Renal pelvis (tissue), 4 donors: ENCODE data around the gene AUTS2. TPM values are rescaled to one million over a fixed set of nuclear protein-coding genes. Genes with fewer than 3 reads are reported as not detected.

Experiments
- DNase-seq: peaks from one replicate; pipeline ENCODE4 v3.0.0-alpha.2; 2013
- polyA plus RNA-seq, 3 donors: library from polyadenylated mRNA; unstranded; fragments of 120-200 nt; gene quantifications; one replicate each; pipeline ENCODE4 v1.2.1, GENCODE V29; 2013; ENCODE audit not compliant: insufficient read length in 3 of 3

Gene AUTS2
- polyA plus RNA-seq, 3 donors, result 85.8 to 114 (median 86.6) TPM

- DNase-seq, result no peak
Measured at GRCh38 chr7:69714886-69715576, 116.8 kb downstream of the AUTS2 start.

GRCh38 chr7:69717221-69717620 is 118.9 kb downstream of the AUTS2 start:
- DNase-seq, result no peak

DNA sequence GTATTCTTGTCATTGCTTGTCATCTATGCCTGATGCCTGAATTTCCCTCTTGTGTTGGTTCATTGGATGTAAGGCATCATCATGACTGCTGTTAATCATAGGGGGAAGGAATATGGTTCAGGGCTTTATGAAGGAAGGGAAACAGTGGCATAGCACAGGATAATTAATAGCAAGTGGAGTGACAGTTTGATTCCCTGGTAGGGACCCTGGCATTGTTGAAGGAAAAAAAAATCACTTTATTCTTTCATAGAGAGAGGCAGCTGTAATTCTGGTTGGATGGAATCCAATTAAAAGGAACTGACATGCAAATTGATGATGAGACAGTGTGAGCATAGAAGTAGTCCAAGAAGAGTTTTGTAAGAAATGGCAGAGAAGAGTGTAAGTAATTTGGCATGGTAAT is 121.4 kb downstream of the AUTS2 start:
- DNase-seq, result no peak

DNA sequence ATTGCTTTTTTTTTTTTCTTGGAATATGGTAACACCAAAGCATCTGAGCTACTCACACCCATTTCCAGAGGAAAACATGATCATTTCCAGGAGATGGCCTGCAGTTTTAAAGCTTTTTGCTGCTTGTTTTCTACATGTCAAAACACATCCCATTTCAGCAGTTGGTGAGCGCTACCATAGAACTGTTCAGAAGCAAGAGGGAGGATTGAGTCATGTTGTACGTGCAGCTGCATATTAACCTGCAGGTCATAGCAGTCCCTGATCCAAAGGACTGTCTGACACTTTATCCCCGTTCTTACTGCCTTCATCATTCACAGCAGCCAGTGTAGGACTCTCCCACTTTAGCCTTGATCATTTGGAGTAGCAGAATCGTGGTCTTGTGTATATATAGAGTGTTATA is 124.6 kb downstream of the AUTS2 start:
- no peak for DNase-seq

DNA sequence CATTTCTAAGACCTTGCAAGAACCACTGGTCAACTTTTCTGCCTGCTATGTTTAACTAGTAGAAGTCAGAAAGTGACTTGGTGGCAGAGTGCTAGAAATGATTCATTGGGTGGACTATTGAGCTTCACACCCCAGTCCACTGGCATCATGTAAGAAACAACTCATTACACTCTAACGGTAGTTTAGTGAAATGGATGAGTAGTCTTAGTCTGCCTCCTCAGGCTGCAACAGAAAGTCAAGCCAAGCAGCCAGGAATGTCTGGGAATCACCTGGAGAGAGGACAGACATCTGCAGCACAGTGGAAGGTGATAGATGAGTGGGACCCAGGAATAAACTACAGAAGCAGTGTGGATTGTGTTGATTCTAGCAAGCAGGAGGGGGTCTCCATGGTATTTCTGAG is 125.4 kb downstream of the AUTS2 start:
- peak; percentile 38 for DNase-seq

- no peak for DNase-seq
Measured at GRCh38 chr7:69728304-69728703, 130.0 kb downstream of the AUTS2 start.

DNA sequence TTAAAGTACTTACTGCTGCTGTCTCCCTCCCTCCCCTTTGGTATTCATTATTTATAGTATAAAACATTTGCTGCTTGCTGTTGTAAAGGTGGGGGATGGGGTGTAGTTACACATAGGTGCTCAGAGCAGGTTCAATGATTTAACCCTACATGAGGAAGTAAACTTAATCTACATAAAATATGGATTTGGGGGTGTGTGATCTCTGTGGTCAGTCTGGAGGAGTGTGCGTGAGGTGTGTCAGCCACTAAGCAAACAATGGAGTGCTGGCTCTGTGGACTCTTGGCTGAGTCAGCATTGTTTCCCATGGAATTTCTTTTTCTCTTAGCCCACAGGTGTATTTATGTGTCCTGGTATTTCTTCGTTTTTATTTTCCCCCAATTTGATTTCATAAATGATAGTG is 133.9 kb downstream of the AUTS2 start:
- no peak for DNase-seq

DNA sequence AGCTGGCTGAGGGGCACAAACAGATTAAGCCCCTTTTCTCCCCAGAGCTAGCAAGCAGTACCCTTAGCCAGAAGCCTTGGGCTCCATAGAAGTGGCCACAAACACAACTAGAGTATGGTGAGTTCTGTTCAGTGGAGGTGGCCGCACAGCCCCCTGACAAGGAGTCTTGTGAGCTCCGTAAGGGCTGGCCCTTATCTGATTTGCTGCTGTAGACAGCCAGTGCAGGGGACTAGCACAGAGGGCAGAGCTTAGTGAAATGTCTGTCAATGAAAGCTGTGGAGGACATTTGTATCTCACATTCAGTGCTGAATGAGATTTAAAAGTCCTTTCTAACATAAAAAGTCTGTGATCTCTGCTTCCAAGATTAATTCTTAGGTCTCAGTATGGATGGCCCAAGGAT is 137.3 kb downstream of the AUTS2 start:
- no peak for DNase-seq

DNA sequence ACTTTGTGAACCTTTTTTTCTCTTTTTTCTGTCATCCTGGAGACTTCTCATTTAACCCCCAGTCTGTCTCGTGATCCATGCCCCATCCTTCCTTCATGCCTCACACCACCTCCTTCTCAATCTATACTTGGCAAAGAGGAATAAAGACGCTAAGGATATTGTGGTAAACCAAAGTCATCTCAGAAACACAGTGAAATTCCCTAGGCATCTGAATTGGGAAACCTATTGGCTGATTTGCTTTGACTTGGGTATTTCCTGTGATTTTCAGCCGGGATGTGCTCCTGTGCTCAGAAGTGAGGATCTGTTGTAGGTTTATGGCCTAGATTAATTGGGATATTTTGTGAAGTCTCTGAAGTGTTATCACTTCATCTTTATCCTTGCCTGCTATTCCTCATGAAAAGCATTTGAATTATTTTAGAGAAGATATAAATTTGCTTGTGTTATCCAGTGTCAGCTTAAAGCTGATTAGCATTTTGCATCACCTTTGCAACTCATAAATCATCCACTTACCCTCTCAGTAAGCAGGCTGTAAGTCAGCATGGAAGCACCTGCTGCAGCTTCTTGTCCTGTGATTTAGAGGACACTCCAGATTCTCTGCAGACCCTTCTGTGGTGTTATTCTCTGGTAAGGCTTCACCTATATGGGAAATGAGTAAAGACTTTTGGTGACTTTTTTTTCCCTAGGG is 138.0 kb downstream of the AUTS2 start:
- DNase-seq, result no peak

GRCh38 chr7:69738396-69738951 is 140.2 kb downstream of the AUTS2 start:
- peak; percentile 40 for DNase-seq

DNA sequence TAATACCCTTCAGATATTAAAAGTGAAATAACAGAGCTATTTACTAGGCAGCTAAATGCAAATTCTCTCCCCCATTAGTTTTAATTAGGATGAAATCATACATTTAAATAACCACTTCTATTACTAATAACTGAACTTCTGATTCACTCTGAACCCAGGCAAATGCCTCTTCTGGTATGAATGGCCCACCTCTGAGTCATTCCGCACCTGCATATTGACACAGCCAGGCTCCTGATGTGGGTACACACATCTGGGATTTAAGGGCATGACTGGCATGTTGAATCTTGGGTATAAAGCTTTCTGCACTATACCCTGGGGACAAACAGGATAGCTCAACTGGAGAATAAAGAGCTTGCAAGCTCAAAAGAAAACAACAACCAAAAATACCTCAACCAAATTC is 140.9 kb downstream of the AUTS2 start:
- no peak for DNase-seq

GRCh38 chr7:69739931-69740431 is 141.7 kb downstream of the AUTS2 start:
- no peak for DNase-seq

- no peak for DNase-seq
Measured at GRCh38 chr7:69742237-69742636, 144.0 kb downstream of the AUTS2 start.

GRCh38 chr7:69743436-69743835 is 145.2 kb downstream of the AUTS2 start:
- DNase-seq, result no peak

GRCh38 chr7:69744026-69744425 is 145.8 kb downstream of the AUTS2 start:
- DNase-seq, result no peak

GRCh38 chr7:69746383-69746782 is 148.1 kb downstream of the AUTS2 start:
- no peak for DNase-seq

DNA sequence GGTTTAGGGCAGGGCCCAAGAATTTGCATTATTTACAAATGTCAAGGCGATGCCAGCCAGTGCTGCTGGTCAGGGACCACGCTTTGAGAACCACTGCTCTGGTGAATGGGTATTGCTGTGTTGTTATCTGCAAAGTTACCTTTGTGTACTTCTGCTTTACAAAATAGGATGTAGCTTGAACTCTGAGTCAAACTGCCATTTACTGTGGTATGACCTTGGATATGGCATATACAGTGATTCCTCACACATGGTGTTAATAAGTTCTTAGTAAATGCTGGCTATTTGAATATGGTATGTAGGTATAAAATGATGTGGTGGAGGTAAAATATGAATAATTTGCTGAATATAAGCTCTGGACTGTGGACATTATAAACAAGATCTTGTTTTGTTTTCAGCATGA is 148.9 kb downstream of the AUTS2 start:
- no peak for DNase-seq

DNA sequence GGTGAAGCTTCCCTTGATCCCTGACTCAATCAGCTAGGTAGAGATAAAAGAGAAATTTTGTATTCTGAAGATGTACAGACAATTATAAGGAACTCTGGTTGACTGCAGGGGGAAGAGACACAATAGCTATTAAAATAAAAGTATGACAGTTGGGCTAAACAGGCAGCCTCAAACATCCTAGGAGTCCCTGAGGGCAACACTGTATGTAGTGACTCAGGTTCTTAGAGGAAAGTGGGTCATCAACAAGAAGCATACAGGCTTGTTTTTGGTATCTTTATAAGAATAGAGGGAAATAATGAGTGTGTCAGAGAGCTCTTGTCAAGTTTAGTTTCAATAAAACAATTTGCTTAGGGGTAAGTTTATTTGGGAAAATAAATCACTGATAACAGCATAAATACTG is 150.3 kb downstream of the AUTS2 start:
- no peak for DNase-seq

GRCh38 chr7:69749372-69749979 is 151.2 kb downstream of the AUTS2 start:
- no peak for DNase-seq

GRCh38 chr7:69749994-69750393 is 151.7 kb downstream of the AUTS2 start:
- DNase-seq, result no peak

GRCh38 chr7:69751026-69751425 is 152.8 kb downstream of the AUTS2 start:
- DNase-seq, result no peak

- no peak for DNase-seq
Measured at GRCh38 chr7:69753981-69754380, 155.7 kb downstream of the AUTS2 start.

- no peak for DNase-seq
Measured at GRCh38 chr7:69754476-69754875, 156.2 kb downstream of the AUTS2 start.
